Breast epithelium (tissue), 4 donors: ENCODE measurements around the gene DMD. TPM values are rescaled to one million over a fixed set of nuclear protein-coding genes. Genes with fewer than 3 reads are reported as not detected.

Experiments
- DNase-seq, 2 donors: peaks; one replicate each; pipeline ENCODE4 v3.0.0-alpha.2; 2019; ENCODE audit warnings: low spot score in 2 of 2
- H3K27ac ChIP-seq, 2 donors: fragments of 200-600 bp; sonication (generic) in 1 of 2; one replicate each; pipeline ENCODE4 v1.5.1; 2016 to 2019; ENCODE audit warnings: mild to moderate bottlenecking in 1 of 2
- H3K27me3 ChIP-seq, 2 donors: fragments of 200-600 bp; sonication (generic) in 1 of 2; one replicate each; pipeline versions ENCODE4 v1.5.1 to v1.6.0; 2017 to 2019; ENCODE audit warnings: control low read depth in 1 of 2, mild to moderate bottlenecking in 1 of 2
- H3K36me3 ChIP-seq: fragments of 200-600 bp; one replicate; pipeline ENCODE4 v1.5.1; 2019
- H3K4me1 ChIP-seq, 2 donors: fragments of 200-600 bp; sonication (generic); one replicate each; pipeline ENCODE4 v1.5.1; 2016 to 2019; ENCODE audit warnings: control low read depth in 1 of 2
- H3K4me3 ChIP-seq, 3 donors: fragments of 200-600 bp; sonication (generic); 1 replicate in 2 of 3; 2 replicates in 1 of 3; pipeline ENCODE4 v1.5.1; 2016 to 2019; ENCODE audit warnings: mild to moderate bottlenecking in 3 of 3, moderate library complexity in 2 of 3
- H3K9me3 ChIP-seq, 2 donors: fragments of 200-600 bp; sonication (generic) in 1 of 2; one replicate each; pipeline ENCODE4 v1.5.1; 2016 to 2019; ENCODE audit warnings: control low read depth in 1 of 2
- POLR2A ChIP-seq: fragments of 450-650 bp; IDR thresholded peaks from one replicate; pipeline ENCODE4 v1.6.1; 2016; ENCODE audit warnings: antibody characterized with exemption, mild to moderate bottlenecking, moderate library complexity
- POLR2AphosphoS5 ChIP-seq, 3 donors: sonication (generic); formaldehyde crosslinking; IDR thresholded peaks; one replicate each; pipeline ENCODE4 v1.6.1; 2017; ENCODE audit warnings: antibody characterized with exemption in 3 of 3
- intact Hi-C: fragments of 100-400 bp; cut with DNase I; formaldehyde crosslinking; loops from one replicate; pipeline ENCODE4 v1.15.1; 2023; ENCODE audit warnings: low total_unique reads
- total RNA-seq, 3 donors: library from RNA; depleted of rRNA; stranded (reverse); fragments of >200 nt; gene quantifications; one replicate each; pipeline ENCODE4 v1.1.0, GENCODE V29; 2016
- TF ChIP-seq, protein P1 (sequence below), 3 donors: fragments of 450-650 bp; IDR thresholded peaks; one replicate each; pipeline ENCODE4 v1.5.1; 2016 to 2017; ENCODE audit warnings: antibody characterized with exemption in 3 of 3, mild to moderate bottlenecking in 3 of 3, moderate library complexity in 3 of 3

The DMD gene
- total RNA-seq, 3 donors from 2014 or later, result 57.0 to 135 (median 65.2) TPM

DNA sequence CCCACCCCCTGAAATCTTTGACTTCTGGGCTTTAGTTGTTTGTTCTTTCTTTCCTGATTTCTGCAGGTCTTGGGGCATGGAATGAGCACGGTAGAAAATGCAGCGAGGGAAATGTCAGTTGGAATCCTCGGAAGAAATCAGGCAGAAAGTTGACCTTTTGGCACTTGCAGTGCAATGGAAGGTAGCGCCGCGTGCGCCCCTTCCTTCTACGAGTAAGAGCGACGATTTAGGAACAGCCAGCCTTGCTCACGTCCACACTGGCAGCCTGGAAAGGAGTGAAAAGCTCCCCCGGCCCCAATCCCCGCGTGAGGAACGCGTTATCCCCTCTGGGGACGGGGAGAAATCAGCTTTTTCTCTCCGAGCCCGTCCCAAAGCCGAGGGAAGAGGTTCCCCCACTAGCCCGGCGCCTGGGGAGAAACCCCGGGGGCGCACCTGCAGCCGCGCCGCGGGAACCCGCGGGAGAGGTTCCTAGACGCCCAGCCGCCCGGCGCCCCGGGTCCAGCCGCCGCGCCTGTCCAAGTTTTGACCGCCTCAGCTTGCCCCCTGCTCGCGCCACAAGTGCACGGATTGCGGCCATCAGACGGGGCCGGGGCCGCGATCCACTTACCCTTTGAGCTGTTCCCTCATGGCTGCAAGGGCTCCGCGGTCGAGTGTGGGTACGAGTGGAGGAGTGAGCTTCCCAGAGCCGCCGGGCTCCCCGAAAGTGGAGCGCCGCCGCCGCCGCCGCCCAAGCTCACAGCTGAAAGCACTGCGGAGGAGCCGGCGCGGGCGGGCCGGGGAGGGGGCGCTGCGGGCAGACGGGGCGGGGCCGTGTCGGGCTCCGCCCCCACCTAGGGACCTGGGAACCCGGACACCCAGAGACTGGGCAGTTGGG is 1944.9 kb downstream of the DMD start:
- H3K4me1 ChIP-seq, result no peaks in the 10 kb centered on the region
- no peaks in the 10 kb centered on the region for H3K9me3 ChIP-seq
- intact Hi-C loops, result no loop called here
- H3K27me3 ChIP-seq, result peaks cover 0 to 36% of the 10 kb centered on the region in 2 donors
- H3K36me3 ChIP-seq, result no peaks in the 10 kb centered on the region
- H3K27ac ChIP-seq, result peak overlapping the region; percentile 70 to 81
- DNase-seq, result peak in 1 of 2 donors; percentile 33
- H3K4me3 ChIP-seq, result peak overlapping the region; percentile 60 to 73 (median 64)
- TF ChIP-seq POLR2AphosphoS5 (IDR thresholded peaks at IDR 0.05), result no peak
- TF ChIP-seq, protein P1, sequence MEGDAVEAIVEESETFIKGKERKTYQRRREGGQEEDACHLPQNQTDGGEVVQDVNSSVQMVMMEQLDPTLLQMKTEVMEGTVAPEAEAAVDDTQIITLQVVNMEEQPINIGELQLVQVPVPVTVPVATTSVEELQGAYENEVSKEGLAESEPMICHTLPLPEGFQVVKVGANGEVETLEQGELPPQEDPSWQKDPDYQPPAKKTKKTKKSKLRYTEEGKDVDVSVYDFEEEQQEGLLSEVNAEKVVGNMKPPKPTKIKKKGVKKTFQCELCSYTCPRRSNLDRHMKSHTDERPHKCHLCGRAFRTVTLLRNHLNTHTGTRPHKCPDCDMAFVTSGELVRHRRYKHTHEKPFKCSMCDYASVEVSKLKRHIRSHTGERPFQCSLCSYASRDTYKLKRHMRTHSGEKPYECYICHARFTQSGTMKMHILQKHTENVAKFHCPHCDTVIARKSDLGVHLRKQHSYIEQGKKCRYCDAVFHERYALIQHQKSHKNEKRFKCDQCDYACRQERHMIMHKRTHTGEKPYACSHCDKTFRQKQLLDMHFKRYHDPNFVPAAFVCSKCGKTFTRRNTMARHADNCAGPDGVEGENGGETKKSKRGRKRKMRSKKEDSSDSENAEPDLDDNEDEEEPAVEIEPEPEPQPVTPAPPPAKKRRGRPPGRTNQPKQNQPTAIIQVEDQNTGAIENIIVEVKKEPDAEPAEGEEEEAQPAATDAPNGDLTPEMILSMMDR (IDR thresholded peaks at IDR 0.05), result no peak
- no peak for TF ChIP-seq POLR2A

- Histone ChIP-seq H3K4me1 (no peaks in the 10 kb centered on the region), H3K27ac (no peak overlapping the region), H3K9me3 (no peaks in the 10 kb centered on the region), H3K27me3 (peaks cover 0 to 32% of the 10 kb centered on the region in 2 donors), H3K4me3 (peak overlapping the region; percentile 60 to 73 (median 64)), H3K36me3 (no peaks in the 10 kb centered on the region)
- no peak for TF ChIP-seq POLR2A
- TF ChIP-seq, protein P1 (IDR thresholded peaks at IDR 0.05), result no peak
- TF ChIP-seq POLR2AphosphoS5 (IDR thresholded peaks at IDR 0.05), result no peak
- no peak for DNase-seq
- intact Hi-C loops, result no loop called here
Measured at GRCh38 chrX:31265383-31265782, 1946.0 kb downstream of the DMD start.

- intact Hi-C loops, result no loop called here
- peaks cover 0 to 14% of the 10 kb centered on the region in 2 donors for H3K27me3 ChIP-seq
- no peaks in the 10 kb centered on the region for H3K36me3 ChIP-seq
- no peaks in the 10 kb centered on the region for H3K4me1 ChIP-seq
- H3K4me3 ChIP-seq, result no peak overlapping the region
- peak overlapping the region in 1 of 2 donors; percentile 52 for H3K27ac ChIP-seq
- no peak for TF ChIP-seq POLR2AphosphoS5 (IDR thresholded peaks at IDR 0.05)
- TF ChIP-seq, protein P1 (IDR thresholded peaks at IDR 0.05), result no peak
- no peak for TF ChIP-seq POLR2A
- no peak for DNase-seq
- no peaks in the 10 kb centered on the region for H3K9me3 ChIP-seq
Measured at GRCh38 chrX:31260351-31260750, 1951.0 kb downstream of the DMD start.

- no peaks in the 10 kb centered on the region for H3K36me3 ChIP-seq
- H3K4me1 ChIP-seq, result no peaks in the 10 kb centered on the region
- no peak overlapping the region for H3K4me3 ChIP-seq
- no peak overlapping the region for H3K27ac ChIP-seq
- H3K9me3 ChIP-seq, result no peaks in the 10 kb centered on the region
- H3K27me3 ChIP-seq, result peaks cover 0 to 5% of the 10 kb centered on the region in 2 donors
- no peak for DNase-seq
- TF ChIP-seq, protein P1 (IDR thresholded peaks at IDR 0.05), result no peak
- no peak for TF ChIP-seq POLR2AphosphoS5 (IDR thresholded peaks at IDR 0.05)
- intact Hi-C loops, result no loop called here
Measured at GRCh38 chrX:31258166-31258565, 1953.2 kb downstream of the DMD start.

DNA sequence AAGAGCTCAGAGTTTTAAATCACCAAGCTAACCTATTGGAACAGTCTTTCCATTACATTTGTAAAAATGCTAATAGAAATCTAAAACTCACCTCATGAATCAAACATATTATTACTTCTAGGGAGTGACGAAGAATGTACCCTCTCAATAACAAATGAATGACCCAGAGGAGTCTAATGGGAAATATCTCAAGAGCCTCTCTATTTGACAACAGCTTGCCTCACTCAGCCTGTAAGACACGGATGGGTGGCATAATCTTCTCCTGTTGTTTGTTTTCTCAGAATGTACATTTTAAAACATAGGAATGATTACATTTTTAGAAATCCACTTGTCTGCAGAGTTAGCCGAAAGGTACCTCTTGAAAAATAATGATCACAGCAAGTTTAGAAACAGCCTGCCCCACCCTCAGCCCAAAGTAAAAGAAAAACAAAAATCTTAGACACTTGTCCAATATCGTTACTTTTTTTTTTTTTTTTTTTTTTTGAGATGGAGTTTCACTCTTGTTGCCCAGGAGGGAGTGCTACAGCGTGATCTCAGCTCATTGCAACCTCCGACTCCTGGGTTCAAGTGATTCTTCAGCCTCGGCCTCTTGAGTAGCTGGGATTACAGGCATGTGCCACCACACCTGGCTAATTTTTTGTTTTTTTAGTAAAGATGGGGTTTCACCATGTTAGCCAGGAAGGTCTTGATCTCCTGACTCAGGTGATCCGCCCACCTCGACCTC is 1955.9 kb downstream of the DMD start:
- Histone ChIP-seq H3K27me3 (peaks cover 0 to 5% of the 10 kb centered on the region in 2 donors), H3K27ac (no peak overlapping the region), H3K4me3 (no peak overlapping the region), H3K9me3 (no peaks in the 10 kb centered on the region), H3K4me1 (no peaks in the 10 kb centered on the region), H3K36me3 (no peaks in the 10 kb centered on the region)
- TF ChIP-seq POLR2AphosphoS5 (IDR thresholded peaks at IDR 0.05) (no peak), POLR2A (no peak)
- TF ChIP-seq, protein P1 (IDR thresholded peaks at IDR 0.05), result no peak
- DNase-seq, result no peak
- intact Hi-C loops, result no loop called here
